ENCODE results near the gene ETDC. TPM values are rescaled to one million over a fixed set of nuclear protein-coding genes. Genes with fewer than 3 reads are reported as not detected.

The ETDC gene
- total RNA-seq, 1 experiment from 2014 or later, result not detected

GRCh38 chrX:135346975-135347374 is 37.7 kb downstream of the ETDC start:
- no peak overlapping the region for H3K4me3 Mint-ChIP-seq
- DNase-seq (ENCODE audit: low spot score) (no peak), ATAC-seq (no peak)
- H3K27me3 Mint-ChIP-seq (ENCODE audit: low read depth), result no peaks in the 10 kb centered on the region
- TF ChIP-seq SMAD4 (CRISPR knock-in tag; IDR thresholded peaks at IDR 0.05) (no peak), TCF7 (CRISPR knock-in tag; IDR thresholded peaks at IDR 0.05; ENCODE audit: low read depth) (no peak), NFATC4 (CRISPR knock-in tag; IDR thresholded peaks at IDR 0.05) (no peak), CREM (CRISPR knock-in tag; IDR thresholded peaks at IDR 0.05) (no peak), NFYB (CRISPR knock-in tag; conservative IDR thresholded peaks at IDR 0.05; ENCODE audit: low read depth) (no peak), ZNF425 (CRISPR knock-in tag; conservative IDR thresholded peaks at IDR 0.05) (no peak), E2F1 (CRISPR knock-in tag; IDR thresholded peaks at IDR 0.05) (no peak), ZNF532 (CRISPR knock-in tag; IDR thresholded peaks at IDR 0.05; ENCODE audit: borderline replicate concordance) (no peak), ATF3 (CRISPR knock-in tag; conservative IDR thresholded peaks at IDR 0.05) (no peak), CREB1 (CRISPR knock-in tag; IDR thresholded peaks at IDR 0.05) (no peak), ZNF138 (CRISPR knock-in tag; conservative IDR thresholded peaks at IDR 0.05) (no peak), MAX (CRISPR knock-in tag; IDR thresholded peaks at IDR 0.05) (no peak), ATF2 (CRISPR knock-in tag; IDR thresholded peaks at IDR 0.05; ENCODE audit: borderline replicate concordance, low read depth) (no peak), ZNF121 (CRISPR knock-in tag; IDR thresholded peaks at IDR 0.05) (no peak), KAT7 (CRISPR knock-in tag; IDR thresholded peaks at IDR 0.05; ENCODE audit: borderline replicate concordance) (no peak), CBFB (CRISPR knock-in tag; IDR thresholded peaks at IDR 0.05; ENCODE audit: low read depth) (no peak), ZNF512 (CRISPR knock-in tag; IDR thresholded peaks at IDR 0.05; ENCODE audit: borderline replicate concordance) (no peak)
- POLR2A ChIA-PET, result no interaction called here
- peaks cover 12% of the 10 kb centered on the region for H3K4me1 Mint-ChIP-seq
- no peak overlapping the region for H3K27ac Mint-ChIP-seq
- CTCF ChIA-PET, result no interaction called here
- H3K36me3 Mint-ChIP-seq, result peaks cover 11% of the 10 kb centered on the region
- no peaks in the 10 kb centered on the region for H3K9me3 Mint-ChIP-seq

Data from WTC11 (cell line).